ENCODE results near the gene VSTM4.

DNA sequence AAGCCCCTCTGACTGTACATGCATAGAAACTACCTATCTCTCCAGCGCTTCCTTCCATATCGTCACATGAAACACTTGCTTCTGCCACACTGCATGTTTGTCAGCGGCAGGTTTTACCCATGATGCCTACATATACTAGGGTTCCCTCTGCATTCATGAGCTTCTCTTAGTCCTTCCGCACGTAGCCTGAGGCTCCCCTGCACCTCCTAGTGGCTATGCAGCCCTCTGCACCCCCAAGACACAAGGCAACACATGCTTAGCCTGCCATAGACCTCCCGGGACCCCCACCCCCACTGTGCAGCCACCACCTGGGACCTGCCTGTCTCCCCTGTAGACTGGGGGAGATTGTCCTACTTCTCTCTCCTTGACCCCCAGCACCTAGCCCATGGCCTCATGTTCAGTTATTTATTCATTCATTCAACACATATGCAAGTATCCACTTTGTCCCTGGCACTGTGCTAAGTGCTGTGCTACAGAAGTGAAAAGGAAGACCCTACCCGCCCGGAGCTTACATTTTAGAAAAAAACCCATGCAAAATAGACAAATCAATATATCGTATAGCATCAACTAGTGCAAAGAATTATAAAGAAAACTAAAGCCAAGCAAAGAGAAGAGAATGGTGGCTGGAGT, 49.4 kb upstream of the VSTM4 start:
- TF ChIP-seq, protein P1, sequence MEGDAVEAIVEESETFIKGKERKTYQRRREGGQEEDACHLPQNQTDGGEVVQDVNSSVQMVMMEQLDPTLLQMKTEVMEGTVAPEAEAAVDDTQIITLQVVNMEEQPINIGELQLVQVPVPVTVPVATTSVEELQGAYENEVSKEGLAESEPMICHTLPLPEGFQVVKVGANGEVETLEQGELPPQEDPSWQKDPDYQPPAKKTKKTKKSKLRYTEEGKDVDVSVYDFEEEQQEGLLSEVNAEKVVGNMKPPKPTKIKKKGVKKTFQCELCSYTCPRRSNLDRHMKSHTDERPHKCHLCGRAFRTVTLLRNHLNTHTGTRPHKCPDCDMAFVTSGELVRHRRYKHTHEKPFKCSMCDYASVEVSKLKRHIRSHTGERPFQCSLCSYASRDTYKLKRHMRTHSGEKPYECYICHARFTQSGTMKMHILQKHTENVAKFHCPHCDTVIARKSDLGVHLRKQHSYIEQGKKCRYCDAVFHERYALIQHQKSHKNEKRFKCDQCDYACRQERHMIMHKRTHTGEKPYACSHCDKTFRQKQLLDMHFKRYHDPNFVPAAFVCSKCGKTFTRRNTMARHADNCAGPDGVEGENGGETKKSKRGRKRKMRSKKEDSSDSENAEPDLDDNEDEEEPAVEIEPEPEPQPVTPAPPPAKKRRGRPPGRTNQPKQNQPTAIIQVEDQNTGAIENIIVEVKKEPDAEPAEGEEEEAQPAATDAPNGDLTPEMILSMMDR (IDR thresholded peaks at IDR 0.05) = peak in 2 of 3 donors; percentile 34 to 45
- no peak for TF ChIP-seq POLR2A (IDR thresholded peaks at IDR 0.05)

Measured in ovary (tissue), 3 donors.